COLO668 (cell line): ENCODE measurements around the gene GSG1L.

Source experiments
- DNase-seq: peaks from one replicate; lab custom pipeline; 2025; ENCODE audit not compliant: unreplicated experiment; lab: John Stamatoyannopoulos, UW

Gene GSG1L

GRCh38 chr16:28029387-28030002 lies 34.0 kb downstream of the GSG1L start:
- DNase-seq = no peak

GRCh38 chr16:28027055-28027454 lies 36.5 kb downstream of the GSG1L start:
- DNase-seq = no peak

- no peak for DNase-seq
Observed at GRCh38 chr16:28025631-28026030, 37.9 kb downstream of the GSG1L start.

GRCh38 chr16:28019218-28019617 lies 44.3 kb downstream of the GSG1L start:
- DNase-seq = no peak

GRCh38 chr16:28014851-28015250 lies 48.7 kb downstream of the GSG1L start:
- DNase-seq = no peak

GRCh38 chr16:28013878-28014277 lies 49.6 kb downstream of the GSG1L start:
- DNase-seq = no peak

GRCh38 chr16:28013392-28013791 lies 50.1 kb downstream of the GSG1L start:
- no peak for DNase-seq

- no peak for DNase-seq
Observed at GRCh38 chr16:28011971-28012445, 51.5 kb downstream of the GSG1L start.

GRCh38 chr16:28011223-28011622 lies 52.3 kb downstream of the GSG1L start:
- no peak for DNase-seq

GRCh38 chr16:28010671-28011070 lies 52.8 kb downstream of the GSG1L start:
- no peak for DNase-seq

GRCh38 chr16:28009586-28010373 lies 53.7 kb downstream of the GSG1L start:
- no peak for DNase-seq

GRCh38 chr16:28003923-28004322 lies 59.6 kb downstream of the GSG1L start:
- DNase-seq = no peak

- DNase-seq = no peak
Observed at GRCh38 chr16:28003021-28003865, 60.3 kb downstream of the GSG1L start.

- no peak for DNase-seq
Observed at GRCh38 chr16:28001642-28002041, 61.9 kb downstream of the GSG1L start.

GRCh38 chr16:28001184-28001583 lies 62.3 kb downstream of the GSG1L start:
- DNase-seq = no peak

GRCh38 chr16:28000314-28001169 lies 63.0 kb downstream of the GSG1L start:
- no peak for DNase-seq

- no peak for DNase-seq
Observed at GRCh38 chr16:27999687-28000086, 63.8 kb downstream of the GSG1L start.

- no peak for DNase-seq
Observed at GRCh38 chr16:27995378-27995777, 68.1 kb downstream of the GSG1L start.

- no peak for DNase-seq
Observed at GRCh38 chr16:27994686-27995085, 68.8 kb downstream of the GSG1L start.

- DNase-seq = no peak
Observed at GRCh38 chr16:27993587-27993986, 69.9 kb downstream of the GSG1L start.

- DNase-seq = no peak
Observed at GRCh38 chr16:27991876-27992275, 71.6 kb downstream of the GSG1L start.
